AG04450 (cell line): ENCODE results near the gene KRTAP10-6. TPM values are rescaled to one million over a fixed set of nuclear protein-coding genes. Genes with fewer than 3 reads are reported as not detected.
"Not testable (repeated sequence)": the region's sequence is repeated elsewhere in the genome, so short reads cannot be mapped to it uniquely, and the experiment has no call there.

Source experiments
- CTCF ChIA-PET: fragments of 300-600, 350-600 bp; formaldehyde crosslinking; extraction: SDS; loops from one replicate; lab custom pipeline; 2022; ENCODE audit warnings: antibody characterized with exemption, inconsistent platforms; lab: Charles Lee
- POLR2A ChIA-PET: fragments of 350-600 bp; formaldehyde crosslinking; extraction: SDS; loops from one replicate; lab custom pipeline; 2021; ENCODE audit warnings: antibody characterized with exemption, inconsistent platforms; lab: Yijun Ruan, JAX
- DNase-seq: peaks from one replicate; pipeline ENCODE4 v3.0.0-alpha.2; 2011; ENCODE audit warnings: low read depth, low spot score
- H3K27ac ChIP-seq: one replicate; pipeline ENCODE4 v1.5.1; 2012; ENCODE audit warnings: low read depth, low read length, control low read depth
- H3K27me3 ChIP-seq: one replicate; pipeline ENCODE4 v1.6.0; 2012; ENCODE audit warnings: low read length; ENCODE audit not compliant: control insufficient read depth, insufficient read depth
- H3K4me3 ChIP-seq: 2 replicates; pipeline ENCODE4 v1.5.1; 2011; ENCODE audit warnings: mild to moderate bottlenecking, low read depth, low read length, control low read depth
- H3K9me3 ChIP-seq: 2 replicates; pipeline ENCODE4 v1.5.1; 2012; ENCODE audit warnings: low read length; ENCODE audit not compliant: control insufficient read depth, insufficient read depth
- CTCF ChIP-seq: IDR thresholded peaks from 2 replicates; pipeline ENCODE4 v1.5.1; 2011; ENCODE audit warnings: low read depth, low read length, control low read depth, inconsistent platforms
- polyA plus RNA-seq: library from polyadenylated mRNA; depleted of rRNA; stranded (reverse); fragments of >200 nt; gene quantifications from 2 replicates; pipeline ENCODE4 v1.2.3, GENCODE V29; 2011

KRTAP10-6 gene
- polyA plus RNA-seq, 1 experiment: not detected

GRCh38 chr21:44583089-44583799 lies 9.1 kb downstream of the KRTAP10-6 start:
- Histone ChIP-seq H3K4me3 (no peak overlapping the region), H3K9me3 (peaks cover 30% of the 10 kb centered on the region), H3K27ac (no peak overlapping the region), H3K27me3 (no peaks in the 10 kb centered on the region)
- no peak for DNase-seq
- TF ChIP-seq CTCF: no peak
- ChIA-PET POLR2A (no interaction called here), CTCF (interaction anchor here (0.5 kb wide), 1 partner anchor 52 kb away, joined by 5 read pairs; no protein-coding TSS in a partner anchor)

GRCh38 chr21:44582055-44582454 lies 10.2 kb downstream of the KRTAP10-6 start:
- Histone ChIP-seq H3K27ac (no peak overlapping the region), H3K27me3 (no peaks in the 10 kb centered on the region), H3K4me3 (no peak overlapping the region), H3K9me3 (peaks cover 30% of the 10 kb centered on the region)
- ChIA-PET CTCF (no interaction called here), POLR2A (no interaction called here)
- TF ChIP-seq CTCF: no peak
- no peak for DNase-seq

- Histone ChIP-seq H3K27ac (no peak overlapping the region), H3K9me3 (peaks cover 30% of the 10 kb centered on the region), H3K27me3 (no peaks in the 10 kb centered on the region), H3K4me3 (no peak overlapping the region)
- POLR2A ChIA-PET: no interaction called here
- CTCF ChIA-PET: no interaction called here
- TF ChIP-seq CTCF: no peak
- DNase-seq: no peak
Observed at GRCh38 chr21:44581158-44581557, 11.1 kb downstream of the KRTAP10-6 start.

- H3K4me3 ChIP-seq, POLR2A ChIA-PET, H3K27me3 ChIP-seq, DNase-seq, H3K27ac ChIP-seq, CTCF ChIA-PET: not testable (repeated sequence)
- peaks cover 30% of the 10 kb centered on the region for H3K9me3 ChIP-seq
Observed at GRCh38 chr21:44580231-44580821, 12.0 kb downstream of the KRTAP10-6 start, which contains the start of gene KRTAP10-5. TSS of gene KRTAP10-5 (minus strand) at chr21:44580604. CDS start at chr21:44580578, 26 bp downstream.

GRCh38 chr21:44579833-44580144 lies 12.5 kb downstream of the KRTAP10-6 start:
- H3K27me3 ChIP-seq: no peaks in the 10 kb centered on the region
- H3K27ac ChIP-seq: no peak overlapping the region
- H3K9me3 ChIP-seq: peaks cover 30% of the 10 kb centered on the region
- CTCF ChIA-PET: no interaction called here
- no peak for TF ChIP-seq CTCF
- DNase-seq: no peak
- POLR2A ChIA-PET: no interaction called here
- no peak overlapping the region for H3K4me3 ChIP-seq
